A549 (cell line): ENCODE measurements around the gene TSSC4. TPM values are rescaled to one million over a fixed set of nuclear protein-coding genes. Genes with fewer than 3 reads are reported as not detected.

Experiments used
- ATAC-seq, 2 experiments: fragments of 200-7000 bp in 1 of 2; fragments of >200 bp in 1 of 2; cut with Nextera tagmentation in 1 of 2; cut with Tn5 transposase in 1 of 2; 3 replicates each; pipeline versions ENCODE4 v1.8.0 to v1.9.1; 2018 to 2020; ENCODE audit warnings: mild to moderate bottlenecking in 1 of 2, moderate library complexity in 1 of 2
- CTCF ChIA-PET: fragments of 300-600 bp; sonication (Branson Sonifier 250); formaldehyde crosslinking; extraction: SDS; loops from one replicate; lab custom pipeline; 2021; ENCODE audit warnings: antibody characterized with exemption, inconsistent platforms; lab: Yijun Ruan, JAX
- POLR2A ChIA-PET: fragments of 350-600 bp; formaldehyde crosslinking; extraction: SDS; loops from one replicate; lab custom pipeline; 2021; ENCODE audit warnings: antibody characterized with exemption, inconsistent platforms; lab: Yijun Ruan, JAX
- DNase-seq, 2 experiments: peaks; one replicate each; pipeline versions ENCODE4 v3.0.0 to v3.0.0-alpha.2; 2011 to 2016; ENCODE audit warnings: low read depth in 1 of 2, low spot score in 1 of 2
- FAIRE-seq: peaks from 2 replicates; lab custom pipeline; 2011; peaks lifted over from hg19 to GRCh38; lab: Jason Lieb, UNC
- H3K27ac ChIP-seq, 2 experiments: fragments of >200 bp; sonication (Bioruptor Twin); formaldehyde crosslinking; 3 replicates each; pipeline ENCODE4 v1.5.1; 2016 to 2017
- H3K4me1 ChIP-seq: fragments of >200 bp; sonication (Bioruptor Twin); formaldehyde crosslinking; 3 replicates; pipeline ENCODE4 v1.6.1; 2016
- H3K4me2 ChIP-seq: fragments of >200 bp; sonication (Bioruptor Twin); formaldehyde crosslinking; 3 replicates; pipeline ENCODE4 v1.6.1; 2016
- H3K4me3 ChIP-seq: fragments of >200 bp; sonication (Bioruptor Twin); formaldehyde crosslinking; 3 replicates; pipeline ENCODE4 v1.5.1; 2016
- H3K9me3 ChIP-seq: fragments of >200 bp; sonication (Bioruptor Twin); formaldehyde crosslinking; 3 replicates; pipeline ENCODE4 v1.6.1; 2016
- CHD4 ChIP-seq: fragments of 200-600 bp; sonication (generic); IDR thresholded peaks from 2 replicates; pipeline ENCODE4 v1.6.1; 2016; ENCODE audit warnings: antibody characterized with exemption, mild to moderate bottlenecking, borderline replicate concordance
- EHF ChIP-seq: fragments of 250-450 bp; sonication (Bioruptor Pico); IDR thresholded peaks from 2 replicates; pipeline ENCODE4 v1.5.0; 2020; ENCODE audit warnings: mild to moderate bottlenecking
- EP300 ChIP-seq, 2 experiments: fragments of >200 bp; sonication (Bioruptor Twin); formaldehyde crosslinking; IDR thresholded peaks; 2 replicates in 1 of 2; 3 replicates in 1 of 2; pipeline ENCODE4 v1.6.1; 2016 to 2017
- FOSB ChIP-seq: fragments of 250-450 bp; sonication (Bioruptor Pico); IDR thresholded peaks from 2 replicates; pipeline ENCODE4 v1.5.0; 2020; ENCODE audit warnings: mild to moderate bottlenecking, moderate library complexity
- FOSL2 ChIP-seq, 2 experiments: fragments of 450-650 bp in 1 of 2; fragments of >200 bp in 1 of 2; sonication (Bioruptor Twin) in 1 of 2; formaldehyde crosslinking; IDR thresholded peaks; 2 replicates each; pipeline versions ENCODE4 v1.5.0 to v1.6.1; 2016 to 2020; ENCODE audit warnings: mild to moderate bottlenecking in 1 of 2, moderate library complexity in 1 of 2
- HEYL ChIP-seq: fragments of 250-450 bp; sonication (Bioruptor Pico); IDR thresholded peaks from 2 replicates; pipeline ENCODE4 v1.8.0; 2021; ENCODE audit warnings: mild to moderate bottlenecking, moderate library complexity
- MAFK ChIP-seq: fragments of 450-650 bp; IDR thresholded peaks from 2 replicates; pipeline ENCODE4 v1.6.1; 2014; ENCODE audit not compliant: partially characterized antibody
- NFE2L2 ChIP-seq: fragments of 150-350 bp; conservative IDR thresholded peaks from 2 replicates; pipeline ENCODE4 v1.6.1; 2014; ENCODE audit warnings: low read length
- PBX3 ChIP-seq: IDR thresholded peaks from 2 replicates; pipeline ENCODE4 v1.6.1; 2012
- WGBS: methylation state at CpG from one replicate; pipeline ENCODE4 v1.1.6; 2017; ENCODE audit errors: missing lambda C conversion rate; 5-methylcytosine and 5-hydroxymethylcytosine counted together
- polyA plus RNA-seq, 4 experiments: library from polyadenylated mRNA; depleted of rRNA in 3 of 4; stranded (reverse); fragments of >200 nt; fragmentation: RNase III in 1 of 4; extraction: RNeasy Plus Mini Kit Qiagen cat#74134 plus additional on column Dnase treatment in 1 of 4; gene quantifications; 2 replicates in 3 of 4; 3 replicates in 1 of 4; pipeline ENCODE4 v1.2.3, GENCODE V29; 2011 to 2017
- small RNA-seq, 6 experiments: library from RNA; depleted of rRNA; stranded (forward); fragments of <200 nt; gene quantifications; one replicate each; pipeline ENCODE3, GENCODE V24; 2012

The TSSC4 gene
- polyA plus RNA-seq, 2 of the 4 experiments (the other 2 are of a cell fraction): 21.8 to 45.5 TPM

- no peak for ATAC-seq
- WGBS: 55% methylated on average over 15 of the region's 20 CpGs
- no peak overlapping the region for H3K27ac ChIP-seq
- POLR2A ChIA-PET: no interaction called here
- FAIRE-seq: no peak
- no peaks in the 10 kb centered on the region for H3K9me3 ChIP-seq
- CTCF ChIA-PET: interaction anchor here (1.2 to 2.0 kb wide), 3 partner anchors 13 to 79 kb away, joined by 3 to 14 read pairs (median 7); no protein-coding TSS in a partner anchor
- H3K4me1 ChIP-seq: no peaks in the 10 kb centered on the region
- DNase-seq: no peak
- H3K4me3 ChIP-seq: no peak overlapping the region
- TF ChIP-seq FOSL2 (IDR thresholded peaks at IDR 0.05) (no peak), FOSL2 (CRISPR knock-in tag; IDR thresholded peaks at IDR 0.05) (no peak), PBX3 (no peak), CHD4 (no peak), EP300 (IDR thresholded peaks at IDR 0.05) (no peak), HEYL (CRISPR knock-in tag) (no peak), FOSB (no peak), MAFK (no peak), NFE2L2 (no peak)
- H3K4me2 ChIP-seq: no peak overlapping the region
Observed at GRCh38 chr11:2452321-2453012, 51.9 kb downstream of the TSSC4 start.

- Histone ChIP-seq H3K4me1 (no peaks in the 10 kb centered on the region), H3K27ac (no peak overlapping the region), H3K4me3 (no peak overlapping the region), H3K4me2 (no peak overlapping the region), H3K9me3 (no peaks in the 10 kb centered on the region)
- no peak for FAIRE-seq
- TF ChIP-seq EHF (CRISPR knock-in tag): no peak
- CTCF ChIA-PET: interaction anchor here (1.6 kb wide), 1 partner anchor 33 kb away, joined by 4 read pairs; no protein-coding TSS in a partner anchor
- WGBS: 28% methylated on average over 5 of the region's 5 CpGs
- no peak for DNase-seq
- POLR2A ChIA-PET: no interaction called here
- ATAC-seq: no peak
Observed at GRCh38 chr11:2453436-2453835, 52.9 kb downstream of the TSSC4 start.

Small RNA genes within 50 kb of the gene (small RNA-seq; reads per million reads assigned to genes)
- gene RF00019: 0 reads per million in 6 experiments

Other genes starting within 250 kb of the TSSC4 start
- gene INS, start 239.5 kb upstream of the TSSC4 start, polyA plus RNA-seq (2011; rRNA removed): not detected in 2 replicates
- gene INS, start 239.5 kb upstream of the TSSC4 start, polyA plus RNA-seq (2017; fragmentation: RNase III; extraction: RNeasy Plus Mini Kit Qiagen cat#74134 plus additional on column Dnase treatment): not detected in 3 replicates
- gene TH, start 228.9 kb upstream of the TSSC4 start, polyA plus RNA-seq (2011; rRNA removed): not detected in 2 replicates
- not detected in 3 replicates for gene TH, start 228.9 kb upstream of the TSSC4 start, polyA plus RNA-seq (2017; fragmentation: RNase III; extraction: RNeasy Plus Mini Kit Qiagen cat#74134 plus additional on column Dnase treatment)
- not detected in 2 replicates for gene ASCL2, start 130.2 kb upstream of the TSSC4 start, polyA plus RNA-seq (2011; rRNA removed)
- gene ASCL2, start 130.2 kb upstream of the TSSC4 start, polyA plus RNA-seq (2017; fragmentation: RNase III; extraction: RNeasy Plus Mini Kit Qiagen cat#74134 plus additional on column Dnase treatment): not detected in 3 replicates
- not detected in 2 replicates for gene C11orf21, start 98.8 kb upstream of the TSSC4 start, polyA plus RNA-seq (2011; rRNA removed)
- not detected in 3 replicates for gene C11orf21, start 98.8 kb upstream of the TSSC4 start, polyA plus RNA-seq (2017; fragmentation: RNase III; extraction: RNeasy Plus Mini Kit Qiagen cat#74134 plus additional on column Dnase treatment)
- not detected in 2 replicates for gene TSPAN32, start 98.7 kb upstream of the TSSC4 start, polyA plus RNA-seq (2011; rRNA removed)
- gene TSPAN32, start 98.7 kb upstream of the TSSC4 start, polyA plus RNA-seq (2017; fragmentation: RNase III; extraction: RNeasy Plus Mini Kit Qiagen cat#74134 plus additional on column Dnase treatment): not detected in 3 replicates
- 125 and 160 TPM in 2 replicates for gene CD81, start 23.4 kb upstream of the TSSC4 start, polyA plus RNA-seq (2011; rRNA removed)
- gene CD81, start 23.4 kb upstream of the TSSC4 start, polyA plus RNA-seq (2017; fragmentation: RNase III; extraction: RNeasy Plus Mini Kit Qiagen cat#74134 plus additional on column Dnase treatment): 247 to 256 TPM (median 251 TPM) in 3 replicates
- not detected in 2 replicates for gene TRPM5, start 43.8 kb downstream of the TSSC4 start, polyA plus RNA-seq (2011; rRNA removed)
- gene TRPM5, start 43.8 kb downstream of the TSSC4 start, polyA plus RNA-seq (2017; fragmentation: RNase III; extraction: RNeasy Plus Mini Kit Qiagen cat#74134 plus additional on column Dnase treatment): not detected in 3 replicates
- gene KCNQ1, start 44.3 kb downstream of the TSSC4 start, polyA plus RNA-seq (2011; rRNA removed): 0.17 and 0.26 TPM in 2 replicates
- 0.12 to 0.14 TPM (median 0.13 TPM) in 3 replicates for gene KCNQ1, start 44.3 kb downstream of the TSSC4 start, polyA plus RNA-seq (2017; fragmentation: RNase III; extraction: RNeasy Plus Mini Kit Qiagen cat#74134 plus additional on column Dnase treatment)